Measurements from ENCODE around the gene CARD9.

The CARD9 gene

DNA sequence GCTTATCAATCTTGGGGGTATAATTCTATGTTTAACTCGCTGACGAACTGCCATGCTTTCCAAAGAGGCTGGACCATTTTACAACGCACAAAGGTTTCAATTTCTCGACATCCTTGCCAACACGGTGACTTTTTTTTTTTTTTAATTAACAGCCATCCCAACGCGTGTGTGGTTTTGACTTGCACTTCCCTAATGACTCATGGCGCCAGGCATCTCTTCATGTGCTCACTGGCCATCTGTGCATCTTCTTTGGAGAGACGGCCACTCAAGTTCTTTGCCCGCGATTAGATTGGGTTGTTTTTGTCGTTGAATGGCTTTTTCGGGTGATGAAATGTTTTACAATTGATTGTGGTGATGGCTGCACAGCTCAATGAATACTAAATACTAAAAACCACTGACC is 12.5 kb upstream of the CARD9 start:
- H2BK12ac ChIP-seq (ENCODE audit: low read length), result no peak overlapping the region
- H4K91ac ChIP-seq (ENCODE audit: low read depth, low read length, poor library complexity), result no peak overlapping the region
- H3K27ac ChIP-seq (replicated peaks; ENCODE audit: low read length), result no peak overlapping the region
- H3K79me1 ChIP-seq (ENCODE audit: low read depth, low read length), result no peaks in the 10 kb centered on the region
- no peak overlapping the region for H3K4me3 ChIP-seq (ENCODE audit: low read length in 2 of 2)
- peaks cover 63 to 90% of the 10 kb centered on the region in 2 donors for H3K36me3 ChIP-seq (replicated peaks in 1 of 2; ENCODE audit: control insufficient read depth in 2 of 2, insufficient read depth in 2 of 2, low read length in 2 of 2)
- no peaks in the 10 kb centered on the region for H3K4me1 ChIP-seq (ENCODE audit: control insufficient read depth in 2 of 2, insufficient read depth in 1 of 2, low read depth in 1 of 2, low read length in 2 of 2)
- no CpG with 5 or more reads among the region's 13 CpGs for WGBS, 2 donors (ENCODE audit: extremely low coverage in 2 of 2, insufficient read length in 2 of 2, insufficient replicate concordance in 1 of 2)
- H2AFZ ChIP-seq (ENCODE audit: low read length), result no peak overlapping the region
- no peak overlapping the region for H3K23ac ChIP-seq (ENCODE audit: low read depth, low read length, poor library complexity)
- H2BK5ac ChIP-seq (ENCODE audit: low read length), result no peak overlapping the region
- no peak overlapping the region for H3K9ac ChIP-seq (ENCODE audit: low read depth, low read length, poor library complexity)
- H3K4ac ChIP-seq (ENCODE audit: low read length), result no peak overlapping the region
- no peak for DNase-seq (ENCODE audit: low spot score)
- H2BK120ac ChIP-seq (ENCODE audit: low read depth, low read length), result no peak overlapping the region
- H3K4me2 ChIP-seq (ENCODE audit: insufficient read depth, low read length, poor library complexity, severe bottlenecking), result no peak overlapping the region
- H3K14ac ChIP-seq (ENCODE audit: low read length), result no peak overlapping the region
- H4K8ac ChIP-seq (ENCODE audit: low read depth, low read length), result no peak overlapping the region
- H2AK5ac ChIP-seq (ENCODE audit: low read depth, low read length), result no peak overlapping the region
- no peaks in the 10 kb centered on the region for H3K9me3 ChIP-seq (replicated peaks in 1 of 2; ENCODE audit: control insufficient read depth in 2 of 2, insufficient read depth in 1 of 2, low read depth in 1 of 2, low read length in 2 of 2)
- no peaks in the 10 kb centered on the region for H3K27me3 ChIP-seq (ENCODE audit: control insufficient read depth in 3 of 3, insufficient read depth in 3 of 3, low read depth in 1 of 3, low read length in 3 of 3)
- no peak overlapping the region for H3K18ac ChIP-seq (ENCODE audit: low read length)
- H2BK15ac ChIP-seq (ENCODE audit: low read length), result no peak overlapping the region

DNA sequence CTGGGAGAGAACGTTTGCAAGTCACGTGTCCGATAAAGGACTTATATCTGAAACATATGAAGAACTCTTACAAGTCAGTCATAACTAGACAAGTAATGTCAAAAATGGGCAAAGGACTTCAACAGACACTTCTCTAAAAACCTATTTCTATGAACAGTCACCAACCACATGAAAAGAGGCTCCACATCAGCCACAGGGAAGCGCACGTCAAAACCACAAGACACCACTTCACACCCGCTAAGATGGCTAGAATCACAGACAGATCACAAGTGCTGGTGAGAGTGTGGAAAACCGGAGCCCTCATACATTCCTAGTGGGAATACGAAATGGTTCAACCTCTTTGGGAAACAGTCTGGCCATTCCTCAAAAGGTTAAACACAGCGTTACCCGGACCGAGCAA is 11.5 kb upstream of the CARD9 start:
- Histone ChIP-seq H3K9ac (ENCODE audit: low read depth, low read length, poor library complexity) (no peak overlapping the region), H3K79me1 (ENCODE audit: low read depth, low read length) (no peaks in the 10 kb centered on the region), H3K14ac (ENCODE audit: low read length) (no peak overlapping the region), H3K23ac (ENCODE audit: low read depth, low read length, poor library complexity) (no peak overlapping the region), H2BK12ac (ENCODE audit: low read length) (no peak overlapping the region), H3K18ac (ENCODE audit: low read length) (no peak overlapping the region), H3K4me3 (ENCODE audit: low read length in 2 of 2) (no peak overlapping the region), H2BK5ac (ENCODE audit: low read length) (no peak overlapping the region), H4K91ac (ENCODE audit: low read depth, low read length, poor library complexity) (no peak overlapping the region), H3K4ac (ENCODE audit: low read length) (no peak overlapping the region), H2AFZ (ENCODE audit: low read length) (no peak overlapping the region), H3K27ac (replicated peaks; ENCODE audit: low read length) (no peak overlapping the region), H3K36me3 (replicated peaks in 1 of 2; ENCODE audit: control insufficient read depth in 2 of 2, insufficient read depth in 2 of 2, low read length in 2 of 2) (peaks cover 65 to 94% of the 10 kb centered on the region in 2 donors), H3K4me2 (ENCODE audit: insufficient read depth, low read length, poor library complexity, severe bottlenecking) (no peak overlapping the region), H2BK15ac (ENCODE audit: low read length) (no peak overlapping the region), H3K9me3 (replicated peaks in 1 of 2; ENCODE audit: control insufficient read depth in 2 of 2, insufficient read depth in 1 of 2, low read depth in 1 of 2, low read length in 2 of 2) (no peaks in the 10 kb centered on the region), H3K4me1 (ENCODE audit: control insufficient read depth in 2 of 2, insufficient read depth in 1 of 2, low read depth in 1 of 2, low read length in 2 of 2) (no peaks in the 10 kb centered on the region), H3K27me3 (ENCODE audit: control insufficient read depth in 3 of 3, insufficient read depth in 3 of 3, low read depth in 1 of 3, low read length in 3 of 3) (no peaks in the 10 kb centered on the region), H2AK5ac (ENCODE audit: low read depth, low read length) (no peak overlapping the region), H4K8ac (ENCODE audit: low read depth, low read length) (no peak overlapping the region), H2BK120ac (ENCODE audit: low read depth, low read length) (no peak overlapping the region)
- WGBS, 2 donors (ENCODE audit: extremely low coverage in 2 of 2, insufficient read length in 2 of 2, insufficient replicate concordance in 1 of 2), result no CpG with 5 or more reads among the region's 11 CpGs
- DNase-seq (ENCODE audit: low spot score), result no peak

DNA sequence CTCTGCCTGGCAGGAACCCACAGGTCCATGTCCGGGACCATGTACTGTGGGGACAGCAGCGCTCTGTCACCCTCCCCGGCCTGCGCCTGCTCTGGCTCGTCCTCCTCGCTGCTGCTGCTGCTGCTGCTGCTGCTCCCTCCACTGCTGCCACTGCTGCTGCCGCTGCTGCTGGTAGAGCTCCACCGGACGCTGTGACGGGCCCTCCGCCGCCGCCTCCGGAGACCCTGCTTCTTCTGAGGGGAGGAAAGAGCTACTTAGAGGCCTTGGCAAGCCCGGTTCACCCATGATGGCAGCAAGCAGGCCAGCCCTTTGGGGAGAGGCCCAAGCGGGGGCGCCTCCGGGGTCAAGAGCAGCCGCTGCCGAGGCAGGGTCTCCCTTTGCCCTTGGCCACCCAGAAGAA is 10.0 kb upstream of the CARD9 start:
- Histone ChIP-seq H2BK5ac (ENCODE audit: low read length) (no peak overlapping the region), H3K27me3 (ENCODE audit: control insufficient read depth in 3 of 3, insufficient read depth in 3 of 3, low read depth in 1 of 3, low read length in 3 of 3) (no peaks in the 10 kb centered on the region), H3K4me2 (ENCODE audit: insufficient read depth, low read length, poor library complexity, severe bottlenecking) (no peak overlapping the region), H2AFZ (ENCODE audit: low read length) (no peak overlapping the region), H2BK12ac (ENCODE audit: low read length) (no peak overlapping the region), H3K4me3 (ENCODE audit: low read length in 2 of 2) (no peak overlapping the region), H4K8ac (ENCODE audit: low read depth, low read length) (peak overlapping the region; percentile 92), H3K14ac (ENCODE audit: low read length) (no peak overlapping the region), H2BK120ac (ENCODE audit: low read depth, low read length) (no peak overlapping the region), H2BK15ac (ENCODE audit: low read length) (no peak overlapping the region), H3K4me1 (ENCODE audit: control insufficient read depth in 2 of 2, insufficient read depth in 1 of 2, low read depth in 1 of 2, low read length in 2 of 2) (no peaks in the 10 kb centered on the region), H3K18ac (ENCODE audit: low read length) (no peak overlapping the region), H3K23ac (ENCODE audit: low read depth, low read length, poor library complexity) (no peak overlapping the region), H3K27ac (replicated peaks; ENCODE audit: low read length) (no peak overlapping the region), H3K4ac (ENCODE audit: low read length) (no peak overlapping the region), H4K91ac (ENCODE audit: low read depth, low read length, poor library complexity) (no peak overlapping the region), H3K9me3 (replicated peaks in 1 of 2; ENCODE audit: control insufficient read depth in 2 of 2, insufficient read depth in 1 of 2, low read depth in 1 of 2, low read length in 2 of 2) (no peaks in the 10 kb centered on the region), H3K9ac (ENCODE audit: low read depth, low read length, poor library complexity) (no peak overlapping the region), H3K79me1 (ENCODE audit: low read depth, low read length) (no peaks in the 10 kb centered on the region), H2AK5ac (ENCODE audit: low read depth, low read length) (no peak overlapping the region), H3K36me3 (replicated peaks in 1 of 2; ENCODE audit: control insufficient read depth in 2 of 2, insufficient read depth in 2 of 2, low read length in 2 of 2) (peaks cover 57 to 92% of the 10 kb centered on the region in 2 donors)
- WGBS, 2 donors (ENCODE audit: extremely low coverage in 2 of 2, insufficient read length in 2 of 2, insufficient replicate concordance in 1 of 2), result no CpG with 5 or more reads among the region's 20 CpGs
- DNase-seq (ENCODE audit: low spot score), result no peak

DNA sequence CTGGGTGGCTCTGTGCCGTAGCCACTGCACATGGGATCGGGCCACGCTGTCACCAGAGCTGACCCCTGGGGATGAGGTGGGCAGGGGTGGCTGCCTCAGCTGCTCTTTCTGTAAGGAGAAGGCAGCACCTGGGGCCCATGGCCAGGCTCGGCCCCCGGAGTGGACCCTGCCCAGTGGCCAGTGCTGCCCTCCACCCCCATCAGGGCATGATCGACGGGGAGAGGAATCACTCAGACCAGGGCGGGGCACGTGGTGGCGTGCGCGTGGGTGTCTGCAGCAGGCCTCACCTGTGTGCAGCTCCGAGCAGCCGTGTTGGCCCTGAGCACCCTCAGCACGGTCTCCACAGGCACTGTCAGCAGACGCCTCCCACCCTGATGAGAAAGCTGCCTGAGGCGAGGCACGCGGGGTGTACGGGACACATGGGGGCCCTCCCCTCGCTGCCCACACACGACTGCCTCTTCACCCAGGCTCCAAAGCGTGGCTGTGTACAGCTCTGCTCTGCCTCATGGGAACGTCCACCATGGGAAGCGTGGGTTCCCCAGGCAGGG is 8.6 kb upstream of the CARD9 start:
- H3K14ac ChIP-seq (ENCODE audit: low read length), result no peak overlapping the region
- H3K4me3 ChIP-seq (ENCODE audit: low read length in 2 of 2), result no peak overlapping the region
- no CpG with 5 or more reads among the region's 25 CpGs for WGBS, 2 donors (ENCODE audit: extremely low coverage in 2 of 2, insufficient read length in 2 of 2, insufficient replicate concordance in 1 of 2)
- no peaks in the 10 kb centered on the region for H3K27me3 ChIP-seq (ENCODE audit: control insufficient read depth in 3 of 3, insufficient read depth in 3 of 3, low read depth in 1 of 3, low read length in 3 of 3)
- H3K9me3 ChIP-seq (replicated peaks in 1 of 2; ENCODE audit: control insufficient read depth in 2 of 2, insufficient read depth in 1 of 2, low read depth in 1 of 2, low read length in 2 of 2), result no peaks in the 10 kb centered on the region
- H3K9ac ChIP-seq (ENCODE audit: low read depth, low read length, poor library complexity), result peak overlapping the region; percentile 3
- no peak overlapping the region for H2BK15ac ChIP-seq (ENCODE audit: low read length)
- no peak overlapping the region for H3K27ac ChIP-seq (replicated peaks; ENCODE audit: low read length)
- no peak overlapping the region for H2AK5ac ChIP-seq (ENCODE audit: low read depth, low read length)
- H2BK120ac ChIP-seq (ENCODE audit: low read depth, low read length), result no peak overlapping the region
- no peak overlapping the region for H2AFZ ChIP-seq (ENCODE audit: low read length)
- H3K18ac ChIP-seq (ENCODE audit: low read length), result no peak overlapping the region
- peak overlapping the region; percentile 1 for H4K91ac ChIP-seq (ENCODE audit: low read depth, low read length, poor library complexity)
- no peak overlapping the region for H3K4me2 ChIP-seq (ENCODE audit: insufficient read depth, low read length, poor library complexity, severe bottlenecking)
- H3K79me1 ChIP-seq (ENCODE audit: low read depth, low read length), result no peaks in the 10 kb centered on the region
- H3K23ac ChIP-seq (ENCODE audit: low read depth, low read length, poor library complexity), result peak overlapping the region; percentile 60
- no peaks in the 10 kb centered on the region for H3K4me1 ChIP-seq (ENCODE audit: control insufficient read depth in 2 of 2, insufficient read depth in 1 of 2, low read depth in 1 of 2, low read length in 2 of 2)
- peak overlapping the region; percentile 22 for H2BK5ac ChIP-seq (ENCODE audit: low read length)
- no peak for DNase-seq (ENCODE audit: low spot score)
- peaks cover 45 to 90% of the 10 kb centered on the region in 2 donors for H3K36me3 ChIP-seq (replicated peaks in 1 of 2; ENCODE audit: control insufficient read depth in 2 of 2, insufficient read depth in 2 of 2, low read length in 2 of 2)
- no peak overlapping the region for H2BK12ac ChIP-seq (ENCODE audit: low read length)
- no peak overlapping the region for H3K4ac ChIP-seq (ENCODE audit: low read length)
- no peak overlapping the region for H4K8ac ChIP-seq (ENCODE audit: low read depth, low read length)
